KMS-11 (cell line): ENCODE measurements around the gene ATP7B.

Experiments used
- H2AFZ ChIP-seq: fragments of 200-600 bp; sonication (generic); 2 replicates; pipeline ENCODE4 v1.6.1; 2016; ENCODE audit warnings: antibody characterized with exemption, mixed run types, low read depth
- H3K27ac ChIP-seq: fragments of 200-600 bp; sonication (generic); 2 replicates; pipeline ENCODE4 v1.6.1; 2016; ENCODE audit warnings: mild to moderate bottlenecking, mixed run types
- H3K27me3 ChIP-seq: fragments of 200-600 bp; sonication (generic); 2 replicates; pipeline ENCODE4 v1.6.1; 2017; ENCODE audit warnings: mild to moderate bottlenecking, low read depth, mixed run types, moderate library complexity; ENCODE audit not compliant: insufficient read depth
- H3K36me3 ChIP-seq: fragments of 200-600 bp; sonication (generic); 2 replicates; pipeline ENCODE4 v1.6.1; 2017; ENCODE audit warnings: mild to moderate bottlenecking, mixed run types; ENCODE audit not compliant: insufficient read depth
- H3K4me1 ChIP-seq: fragments of 200-600 bp; sonication (generic); 2 replicates; pipeline ENCODE4 v1.6.1; 2016; ENCODE audit warnings: mild to moderate bottlenecking, low read depth, mixed run types; ENCODE audit not compliant: poor library complexity, severe bottlenecking
- H3K4me2 ChIP-seq: fragments of 200-600 bp; sonication (generic); 2 replicates; pipeline ENCODE4 v1.7.0; 2016; ENCODE audit warnings: mild to moderate bottlenecking, mixed run types
- H3K4me3 ChIP-seq: fragments of 200-600 bp; sonication (generic); IDR thresholded peaks from 2 replicates; pipeline ENCODE4 v1.6.1; 2017; ENCODE audit warnings: low read depth, low read length, mixed read lengths; ENCODE audit not compliant: insufficient read depth
- H3K79me2 ChIP-seq: fragments of 200-600 bp; sonication (generic); 2 replicates; pipeline ENCODE4 v1.6.1; 2016; ENCODE audit warnings: low read depth, mixed run types; ENCODE audit not compliant: insufficient read depth
- H3K9ac ChIP-seq: fragments of 200-600 bp; sonication (generic); 2 replicates; pipeline ENCODE4 v1.6.1; 2016; ENCODE audit warnings: mild to moderate bottlenecking, mixed run types
- H4K20me1 ChIP-seq: fragments of 200-600 bp; sonication (generic); 2 replicates; pipeline ENCODE4 v1.6.1; 2016; ENCODE audit warnings: mild to moderate bottlenecking, mixed run types; ENCODE audit not compliant: insufficient read depth
- TF ChIP-seq, protein P1 (sequence below): fragments of 200-600 bp; sonication (generic); conservative IDR thresholded peaks from 2 replicates; pipeline ENCODE4 v1.6.1; 2017; ENCODE audit warnings: low read depth, mild to moderate bottlenecking, antibody characterized with exemption, low read length, moderate library complexity, mixed read lengths

The ATP7B gene

DNA sequence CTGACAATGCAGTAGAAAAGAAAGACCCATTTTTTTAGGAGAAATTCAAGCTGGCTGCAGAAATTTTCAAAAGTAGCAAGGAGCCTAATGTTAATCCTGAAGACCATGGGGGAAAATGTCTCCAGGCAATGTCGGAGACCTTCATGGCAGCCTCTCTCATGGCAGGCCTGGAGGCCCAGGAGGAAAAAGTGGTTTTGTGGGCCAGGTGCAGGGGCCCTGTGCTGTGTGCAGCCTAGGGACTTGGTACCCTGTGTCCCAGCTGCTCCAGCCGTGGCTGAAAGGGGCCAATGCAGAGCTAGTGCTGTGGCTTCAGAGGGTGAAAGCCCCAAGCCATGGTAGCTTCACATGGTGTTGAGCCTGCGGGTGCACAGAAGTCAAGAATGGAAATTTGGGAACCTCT, 5.0 kb upstream of the ATP7B start:
- H3K27ac ChIP-seq = no peak overlapping the region
- TF ChIP-seq, protein P1, sequence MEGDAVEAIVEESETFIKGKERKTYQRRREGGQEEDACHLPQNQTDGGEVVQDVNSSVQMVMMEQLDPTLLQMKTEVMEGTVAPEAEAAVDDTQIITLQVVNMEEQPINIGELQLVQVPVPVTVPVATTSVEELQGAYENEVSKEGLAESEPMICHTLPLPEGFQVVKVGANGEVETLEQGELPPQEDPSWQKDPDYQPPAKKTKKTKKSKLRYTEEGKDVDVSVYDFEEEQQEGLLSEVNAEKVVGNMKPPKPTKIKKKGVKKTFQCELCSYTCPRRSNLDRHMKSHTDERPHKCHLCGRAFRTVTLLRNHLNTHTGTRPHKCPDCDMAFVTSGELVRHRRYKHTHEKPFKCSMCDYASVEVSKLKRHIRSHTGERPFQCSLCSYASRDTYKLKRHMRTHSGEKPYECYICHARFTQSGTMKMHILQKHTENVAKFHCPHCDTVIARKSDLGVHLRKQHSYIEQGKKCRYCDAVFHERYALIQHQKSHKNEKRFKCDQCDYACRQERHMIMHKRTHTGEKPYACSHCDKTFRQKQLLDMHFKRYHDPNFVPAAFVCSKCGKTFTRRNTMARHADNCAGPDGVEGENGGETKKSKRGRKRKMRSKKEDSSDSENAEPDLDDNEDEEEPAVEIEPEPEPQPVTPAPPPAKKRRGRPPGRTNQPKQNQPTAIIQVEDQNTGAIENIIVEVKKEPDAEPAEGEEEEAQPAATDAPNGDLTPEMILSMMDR = no peak
- H3K27me3 ChIP-seq = no peaks in the 10 kb centered on the region
- H3K4me3 ChIP-seq = no peak overlapping the region
- peaks cover 8% of the 10 kb centered on the region for H3K4me1 ChIP-seq
- peaks cover 20% of the 10 kb centered on the region for H3K79me2 ChIP-seq
- no peaks in the 10 kb centered on the region for H4K20me1 ChIP-seq
- H3K9ac ChIP-seq = no peak overlapping the region
- no peak overlapping the region for H3K4me2 ChIP-seq
- H2AFZ ChIP-seq = no peak overlapping the region
- H3K36me3 ChIP-seq = no peaks in the 10 kb centered on the region

DNA sequence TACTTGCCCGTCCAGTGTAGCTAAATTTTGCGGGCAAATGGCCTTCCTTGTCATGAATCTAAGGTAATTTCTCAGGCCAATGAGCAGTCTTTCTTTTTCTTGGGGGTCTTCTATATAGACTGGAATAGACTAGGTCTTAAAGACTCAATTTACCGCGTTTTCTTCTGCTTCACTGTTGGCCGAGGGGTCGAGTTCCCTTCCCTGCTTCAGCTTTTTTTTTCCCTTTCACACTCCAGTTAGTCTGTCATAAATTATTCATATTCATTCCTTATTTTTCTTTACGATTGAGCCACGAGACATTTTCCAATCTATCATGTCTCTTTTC, 1.2 kb upstream of the ATP7B start:
- peaks cover 8% of the 10 kb centered on the region for H3K4me1 ChIP-seq
- TF ChIP-seq, protein P1 = no peak
- no peaks in the 10 kb centered on the region for H3K36me3 ChIP-seq
- no peaks in the 10 kb centered on the region for H3K27me3 ChIP-seq
- H3K4me3 ChIP-seq = no peak overlapping the region
- peak overlapping the region; percentile 35 for H3K27ac ChIP-seq
- H2AFZ ChIP-seq = peak overlapping the region; percentile 47
- H3K9ac ChIP-seq = peak overlapping the region; percentile 62; the same call in 1 of the 2 replicates
- H3K79me2 ChIP-seq = peaks cover 20% of the 10 kb centered on the region
- no peaks in the 10 kb centered on the region for H4K20me1 ChIP-seq
- H3K4me2 ChIP-seq = peak overlapping the region; percentile 80

DNA sequence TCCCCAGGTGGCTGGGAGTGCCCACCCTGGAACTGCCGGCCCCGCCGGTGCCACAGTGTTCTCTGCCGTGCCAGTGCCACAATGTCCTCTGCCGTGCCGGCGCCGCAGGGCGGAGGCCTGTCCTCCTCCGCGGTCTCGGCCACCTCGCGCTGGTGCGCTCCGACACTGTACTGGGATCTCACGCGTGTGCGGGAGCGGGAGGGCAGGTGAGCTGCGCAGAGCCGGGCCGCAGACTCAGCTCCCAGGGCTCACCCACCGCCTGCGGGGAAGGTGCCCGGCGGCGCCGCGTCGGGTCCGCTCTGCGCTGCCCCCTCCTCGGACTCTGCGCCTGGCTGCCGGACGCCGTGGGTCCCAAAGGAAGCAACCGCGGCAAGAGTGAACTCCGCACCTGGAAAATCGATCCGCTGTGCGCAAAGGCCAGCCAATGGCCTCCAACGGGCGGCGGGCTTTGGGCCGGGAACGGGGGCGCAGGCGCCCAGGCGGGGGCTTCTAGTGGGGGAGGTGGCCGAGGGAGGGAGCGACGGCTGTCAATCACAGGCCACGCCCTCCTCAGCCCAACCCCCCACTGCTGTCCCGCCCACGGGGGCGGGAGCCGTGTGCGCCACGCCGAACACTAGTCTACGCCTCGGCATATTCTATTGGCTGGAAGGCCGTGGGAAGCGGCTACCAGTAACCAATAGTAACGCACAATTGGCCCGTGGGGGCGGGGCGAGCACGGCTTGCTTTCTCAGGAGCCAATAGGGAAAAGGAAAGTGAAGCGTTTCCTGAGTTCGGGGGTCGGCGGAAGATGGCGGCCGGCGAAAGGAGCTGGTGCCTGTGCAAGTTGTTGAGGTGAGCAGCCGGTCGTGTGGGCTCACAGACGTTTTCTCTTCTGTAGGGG, 622 bp upstream of the ATP7B start, which contains the start of gene ALG11:
TSS of gene ALG11 (plus strand) at position 767 of the 880 bp plus-strand sequence. CDS start at position 788, 21 bp downstream.
- H3K4me2 ChIP-seq = peak within 1 kb of the TSS; percentile 80
- TF ChIP-seq, protein P1 = no peak
- no peaks in the 10 kb centered on the region for H4K20me1 ChIP-seq
- peak within 1 kb of the TSS; percentile 62; the same call in 1 of the 2 replicates for H3K9ac ChIP-seq
- H3K27me3 ChIP-seq = no peaks in the 10 kb centered on the region
- H3K4me3 ChIP-seq = no peak within 1 kb of the TSS
- H2AFZ ChIP-seq = peak within 1 kb of the TSS; percentile 76
- H3K27ac ChIP-seq = peak within 1 kb of the TSS; percentile 35
- no peaks in the 10 kb centered on the region for H3K36me3 ChIP-seq
- H3K79me2 ChIP-seq = peaks cover 20% of the 10 kb centered on the region
- peaks cover 8% of the 10 kb centered on the region for H3K4me1 ChIP-seq

DNA sequence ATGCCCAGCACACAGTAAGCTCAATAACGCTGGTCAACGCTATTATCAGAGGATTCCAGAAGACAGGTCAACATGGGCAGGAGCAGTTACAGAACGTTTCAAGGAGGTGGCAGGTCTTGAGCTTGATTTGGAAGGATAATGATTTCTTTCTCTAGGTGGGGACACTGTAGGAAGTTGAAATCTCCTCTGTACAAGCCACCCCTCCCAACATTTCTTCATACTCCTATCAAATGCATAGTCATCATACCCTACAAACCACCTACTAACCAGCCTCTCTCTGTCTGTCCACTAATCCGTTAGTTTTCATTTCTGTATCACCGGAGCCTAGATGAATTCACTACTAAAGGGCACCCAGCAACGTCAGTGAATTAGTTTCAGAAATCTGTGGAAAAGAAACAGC, 1.3 kb downstream of the ATP7B start:
- H4K20me1 ChIP-seq = no peaks in the 10 kb centered on the region
- no peaks in the 10 kb centered on the region for H3K27me3 ChIP-seq
- TF ChIP-seq, protein P1 = no peak
- H3K9ac ChIP-seq = no peak overlapping the region
- H2AFZ ChIP-seq = no peak overlapping the region
- H3K4me3 ChIP-seq = no peak overlapping the region
- no peaks in the 10 kb centered on the region for H3K36me3 ChIP-seq
- peaks cover 8% of the 10 kb centered on the region for H3K4me1 ChIP-seq
- no peak overlapping the region for H3K27ac ChIP-seq
- no peak overlapping the region for H3K4me2 ChIP-seq
- H3K79me2 ChIP-seq = peaks cover 20% of the 10 kb centered on the region
